HCT116 (cell line): ENCODE results near the gene ZNF341.

Source experiments
- CTCF ChIP-seq, 3 experiments: fragments of 200-600 bp in 1 of 3; sonication (generic) in 1 of 3; IDR thresholded peaks in 2 of 3; conservative IDR thresholded peaks in 1 of 3; 2 replicates each; pipeline ENCODE4 v1.5.1; 2012 to 2017; ENCODE audit warnings: low read depth in 2 of 3, low read length in 2 of 3, antibody characterized with exemption in 1 of 3, borderline replicate concordance in 1 of 3, control low read depth in 1 of 3, mild to moderate bottlenecking in 1 of 3, mixed read lengths in 1 of 3, mixed run types in 1 of 3, moderate library complexity in 1 of 3; ENCODE audit not compliant: insufficient read depth in 1 of 3
- EZH2 ChIP-seq: fragments of 200-600 bp; sonication (generic); IDR thresholded peaks from 2 replicates; pipeline ENCODE4 v1.6.1; 2017; ENCODE audit warnings: antibody characterized with exemption, mixed run types
- POLR2AphosphoS5 ChIP-seq: IDR thresholded peaks from 2 replicates; pipeline ENCODE4 v1.6.1; 2011; ENCODE audit warnings: mild to moderate bottlenecking, low read depth, low read length, moderate library complexity
- SP1 ChIP-seq: IDR thresholded peaks from 2 replicates; pipeline ENCODE4 v1.6.1; 2012; ENCODE audit warnings: low read depth
- SRF ChIP-seq: IDR thresholded peaks from 2 replicates; pipeline ENCODE4 v1.6.1; 2012; ENCODE audit warnings: low read depth
- TCF7L2 ChIP-seq: IDR thresholded peaks from 2 replicates; pipeline ENCODE4 v1.7.0; 2011; ENCODE audit warnings: borderline replicate concordance, inconsistent platforms; ENCODE audit not compliant: insufficient read depth, insufficient read length; ENCODE audit errors: extremely low read depth

- TF ChIP-seq SP1 (no peak), CTCF (IDR thresholded peaks at IDR 0.05 in 2 of 3, conservative IDR thresholded peaks at IDR 0.05 in 1 of 3; ENCODE audit: borderline replicate concordance in 1 of 3, insufficient read depth in 1 of 3, low read depth in 2 of 3, low read length in 2 of 3) (no peak), EZH2 (no peak), SRF (no peak), TCF7L2 (no peak), POLR2AphosphoS5 (no peak)
These were observed 81.2 kb downstream of the ZNF341 start for GRCh38 chr20:33812908-33813462.
